GM12878 (cell line): ENCODE results near the gene ACOT7. TPM values are rescaled to one million over a fixed set of nuclear protein-coding genes. Genes with fewer than 3 reads are reported as not detected.

Source experiments
- ATAC-seq: fragments of 200-7000 bp; cut with Tn5 transposase; 3 replicates; pipeline ENCODE4 v1.9.1; 2020; ENCODE audit warnings: mild to moderate bottlenecking, moderate library complexity
- BruUV-seq: library from RNA; stranded (reverse); fragments of 400-500 nt; replicated peaks from 2 replicates; lab custom pipeline; 2021; lab: Mats Ljungman, UMichigan
- CTCF ChIA-PET: fragments of 300-600 bp; sonication (Branson Sonifier 250); formaldehyde crosslinking; extraction: SDS; loops from one replicate; lab custom pipeline; 2021; ENCODE audit warnings: inconsistent platforms; lab: Yijun Ruan, JAX
- POLR2A ChIA-PET: fragments of 350-600 bp; formaldehyde crosslinking; extraction: SDS; loops from one replicate; lab custom pipeline; 2021; ENCODE audit warnings: inconsistent platforms; lab: Charles Lee
- RAD21 ChIA-PET: fragments of 300-600 bp; sonication (Branson Sonifier 250); formaldehyde crosslinking; loops from one replicate; lab custom pipeline; 2023; ENCODE audit warnings: antibody characterized with exemption; ENCODE audit not compliant: unreplicated experiment; lab: Charles Lee
- SMC1A ChIA-PET: fragments of 300-600 bp; sonication (Branson Sonifier 250); formaldehyde crosslinking; loops from one replicate; lab custom pipeline; 2023; ENCODE audit not compliant: unreplicated experiment, uncharacterized antibody; lab: Charles Lee
- DNase-seq: peaks from one replicate; pipeline ENCODE4 v3.0.0-alpha.2; 2011; ENCODE audit warnings: low read depth, low spot score
- FAIRE-seq: peaks from 3 replicates; lab custom pipeline; 2011; peaks lifted over from hg19 to GRCh38; lab: Jason Lieb, UNC
- H2AFZ ChIP-seq: 2 replicates; pipeline ENCODE4 v1.6.0; 2011; ENCODE audit warnings: low read depth, low read length, control low read depth; ENCODE audit not compliant: control insufficient read depth
- H3K27ac ChIP-seq: 2 replicates; pipeline ENCODE4 v1.5.1; 2011; ENCODE audit warnings: control low read depth; ENCODE audit not compliant: control insufficient read depth, insufficient read depth
- H3K27me3 ChIP-seq, 2 experiments: replicated peaks in 1 of 2; 2 replicates each; pipeline versions ENCODE4 v1.6.0 to v1.6.1; 2011; ENCODE audit warnings: low read length in 1 of 2; ENCODE audit not compliant: control insufficient read depth in 2 of 2, insufficient read depth in 2 of 2
- H3K36me3 ChIP-seq, 2 experiments: 2 replicates each; pipeline ENCODE4 v1.5.1; 2011; ENCODE audit warnings: low read length in 1 of 2; ENCODE audit not compliant: control insufficient read depth in 2 of 2, insufficient read depth in 2 of 2
- H3K4me1 ChIP-seq: 2 replicates; pipeline ENCODE4 v1.6.1; 2011; ENCODE audit warnings: mild to moderate bottlenecking, low read length, moderate library complexity, mixed read lengths; ENCODE audit not compliant: control insufficient read depth, insufficient read depth
- H3K4me2 ChIP-seq: 2 replicates; pipeline ENCODE4 v1.6.0; 2011; ENCODE audit warnings: control low read depth; ENCODE audit not compliant: control insufficient read depth, insufficient read depth
- H3K4me3 ChIP-seq: fragments of 200-600 bp; sonication (generic); 2 replicates; pipeline ENCODE4 v1.5.1; 2016
- H3K79me2 ChIP-seq: 2 replicates; pipeline ENCODE4 v1.6.0; 2011; ENCODE audit warnings: low read length; ENCODE audit not compliant: control insufficient read depth, insufficient read depth
- H3K9ac ChIP-seq: 2 replicates; pipeline ENCODE4 v1.8.0; 2011; ENCODE audit warnings: low read length, control low read depth, mixed read lengths; ENCODE audit not compliant: control insufficient read depth, insufficient read depth
- H3K9me3 ChIP-seq: replicated peaks from 3 replicates; pipeline ENCODE4 v1.5.1; 2011; ENCODE audit warnings: mild to moderate bottlenecking, low read length; ENCODE audit not compliant: control insufficient read depth, insufficient read depth
- H4K20me1 ChIP-seq: 2 replicates; pipeline ENCODE4 v1.6.0; 2011; ENCODE audit not compliant: control insufficient read depth, insufficient read depth
- BHLHE40 ChIP-seq, 2 experiments: fragments of 450-650 bp in 1 of 2; IDR thresholded peaks; 2 replicates each; pipeline ENCODE4 v1.6.1; 2011 to 2017; ENCODE audit warnings: low read depth in 2 of 2, borderline replicate concordance in 1 of 2, improper control_type of control experiment in 1 of 2, low read length in 1 of 2, mild to moderate bottlenecking in 1 of 2
- ELK1 ChIP-seq: IDR thresholded peaks from 2 replicates; pipeline ENCODE4 v1.6.1; 2012; ENCODE audit warnings: low read depth, low read length, improper control_type of control experiment
- ETV6 ChIP-seq, 2 experiments: fragments of 450-650 bp in 1 of 2; IDR thresholded peaks in 1 of 2; conservative IDR thresholded peaks in 1 of 2; 2 replicates each; pipeline ENCODE4 v1.6.1; 2014; ENCODE audit warnings: antibody characterized with exemption in 1 of 2, borderline replicate concordance in 1 of 2, low read depth in 1 of 2, mild to moderate bottlenecking in 1 of 2, moderate library complexity in 1 of 2
- HDAC2 ChIP-seq: fragments of 200-600 bp; sonication (generic); IDR thresholded peaks from 2 replicates; pipeline ENCODE4 v1.6.1; 2017
- POLR2AphosphoS2 ChIP-seq: IDR thresholded peaks from 2 replicates; pipeline ENCODE4 v1.6.1; 2011; ENCODE audit warnings: low read depth, mild to moderate bottlenecking, low read length, improper control_type of control experiment, moderate library complexity
- POU2F2 ChIP-seq: IDR thresholded peaks from 3 replicates; pipeline ENCODE4 v1.6.1; 2011; ENCODE audit warnings: low read depth, mild to moderate bottlenecking, low read length, borderline replicate concordance
- RAD51 ChIP-seq: fragments of 450-650 bp; IDR thresholded peaks from 2 replicates; pipeline ENCODE4 v1.6.1; 2016; ENCODE audit warnings: moderate library complexity, mild to moderate bottlenecking, inconsistent platforms
- RBBP5 ChIP-seq: fragments of 200-600 bp; sonication (generic); conservative IDR thresholded peaks from 2 replicates; pipeline ENCODE4 v1.6.1; 2016
- RFX5 ChIP-seq: IDR thresholded peaks from 2 replicates; pipeline ENCODE4 v1.6.1; 2011; ENCODE audit warnings: low read depth, low read length, improper control_type of control experiment
- SP1 ChIP-seq: IDR thresholded peaks from one replicate; pipeline ENCODE4 v1.6.1; 2011; ENCODE audit warnings: low read depth, low read length
- ZNF207 ChIP-seq: fragments of 450-650 bp; IDR thresholded peaks from 2 replicates; pipeline ENCODE4 v1.6.1; 2014; ENCODE audit warnings: antibody characterized with exemption, mild to moderate bottlenecking, borderline replicate concordance
- ZSCAN29 ChIP-seq: fragments of 450-650 bp; IDR thresholded peaks from 2 replicates; pipeline ENCODE4 v1.6.1; 2017; ENCODE audit warnings: mild to moderate bottlenecking, moderate library complexity
- WGBS: methylation state at CpG from one replicate; pipeline ENCODE4 v1.1.6; 2016; ENCODE audit warnings: low lambda C conversion rate; ENCODE audit not compliant: insufficient replicate concordance, insufficient coverage; ENCODE audit errors: missing lambda C conversion rate; 5-methylcytosine and 5-hydroxymethylcytosine counted together
- in situ Hi-C: fragments of 300-500 bp; cut with MboI; formaldehyde crosslinking; loops from 9 replicates; pipeline ENCODE4 v1.14.3; 2018; ENCODE audit warnings: mixed read lengths
- intact Hi-C: fragments of 100-400 bp; cut with micrococcal nuclease; formaldehyde crosslinking; loops from one replicate; pipeline ENCODE4 v1.14.2; 2022; ENCODE audit not compliant: unreplicated experiment
- polyA plus RNA-seq, 11 experiments: library from polyadenylated mRNA; depleted of rRNA in 4 of 11; unstranded in 6 of 11; stranded (reverse) in 5 of 11; fragments of >200 nt; fragmentation: Nextera tagmentation in 4 of 11; fragmentation: Illumina TruSeq in 1 of 11; extraction: Ambion mirVana in 4 of 11; extraction: Trizol in 1 of 11; gene quantifications; 1 replicate in 1 of 11; 2 replicates in 10 of 11; pipeline versions ENCODE4 v1.2.1 to v1.2.3, GENCODE V29; 2011 to 2016; ENCODE audit warnings: inconsistent platforms in 2 of 11, missing spikeins in 2 of 11, low read depth in 1 of 11
- total RNA-seq, 4 experiments: library from RNA; depleted of rRNA in 3 of 4; stranded (reverse); fragments of >200 nt in 3 of 4; fragmentation: Illumina TruSeq in 1 of 4; extraction: Trizol in 1 of 4; gene quantifications; 2 replicates each; pipeline versions ENCODE4 v1.2.1 to v1.2.3, GENCODE V29; 2013 to 2021
- TF ChIP-seq, protein P1 (sequence below): fragments of 450-650 bp; IDR thresholded peaks from 2 replicates; pipeline ENCODE4 v1.6.1; 2016; ENCODE audit warnings: mild to moderate bottlenecking

Gene ACOT7
- total and polyA plus RNA-seq, 10 of the 15 experiments (the other 5 are each of a cell fraction or from before 2014, with no cell fraction given) = 8.9 to 206 (median 61.2) TPM

DNA sequence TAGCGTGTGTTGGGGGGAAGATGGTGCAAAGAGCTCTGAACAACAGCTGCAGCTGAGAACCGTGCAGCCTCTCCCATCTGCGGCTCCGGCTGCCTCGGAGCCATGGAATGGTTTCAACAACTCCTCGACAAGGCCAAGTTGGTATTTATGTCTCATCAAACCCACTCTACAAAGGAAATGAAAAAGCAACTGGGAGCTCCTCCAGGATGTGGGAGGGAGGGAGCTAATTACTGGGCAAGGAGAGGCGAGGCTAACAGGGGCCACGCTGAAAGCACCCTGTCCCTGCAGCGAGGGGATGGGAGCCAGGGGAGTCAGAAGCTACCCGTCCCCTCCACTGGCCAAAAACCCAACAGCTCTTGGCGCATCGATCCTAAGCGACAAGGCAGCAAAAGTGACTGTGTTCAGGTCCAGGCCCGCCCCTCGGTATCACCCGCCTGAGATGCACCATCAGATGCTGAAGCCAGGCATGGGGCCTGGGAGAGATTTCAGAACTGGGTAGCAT is 63.1 kb downstream of the ACOT7 start:
- Histone ChIP-seq H3K27me3 (no peaks in the 10 kb centered on the region), H2AFZ (no peak overlapping the region), H3K9ac (no peak overlapping the region), H3K4me2 (no peak overlapping the region), H3K4me3 (no peak overlapping the region), H3K9me3 (no peaks in the 10 kb centered on the region), H3K27ac (no peak overlapping the region), H3K79me2 (no peaks in the 10 kb centered on the region), H3K4me1 (no peaks in the 10 kb centered on the region), H4K20me1 (no peaks in the 10 kb centered on the region), H3K36me3 (peaks cover 0 to 19% of the 10 kb centered on the region in 2 experiments; a peak in 3 of 4 replicates)
- intact Hi-C loops (no loop called here), in situ Hi-C loops (loop anchor here (25.0 kb wide), 1 partner anchor 818 kb away; no protein-coding TSS in a partner anchor)
- POLR2A ChIA-PET = no interaction called here
- RAD21 ChIA-PET = no interaction called here
- no TSS peak for BruUV-seq
- 93% methylated on average over 16 of the region's 16 CpGs for WGBS
- CTCF ChIA-PET = no interaction called here
- SMC1A ChIA-PET = interaction anchor here (1.1 kb wide), 1 partner anchor 11 kb away, joined by 3 read pairs; no protein-coding TSS in a partner anchor
- FAIRE-seq = no peak
- TF ChIP-seq BHLHE40 (IDR thresholded peaks at IDR 0.05; ENCODE audit: borderline replicate concordance in 1 of 2, low read depth in 2 of 2, low read length in 1 of 2) (no peak), ETV6 (conservative IDR thresholded peaks at IDR 0.05 in 1 of 2, IDR thresholded peaks at IDR 0.05 in 1 of 2; ENCODE audit: borderline replicate concordance in 1 of 2, low read depth in 1 of 2) (no peak), RBBP5 (no peak), SP1 (no peak), RFX5 (no peak), RAD51 (no peak), ELK1 (no peak), HDAC2 (no peak), POU2F2 (no peak), ZNF207 (no peak), ZSCAN29 (no peak), POLR2AphosphoS2 (no peak)
- TF ChIP-seq, protein P1, sequence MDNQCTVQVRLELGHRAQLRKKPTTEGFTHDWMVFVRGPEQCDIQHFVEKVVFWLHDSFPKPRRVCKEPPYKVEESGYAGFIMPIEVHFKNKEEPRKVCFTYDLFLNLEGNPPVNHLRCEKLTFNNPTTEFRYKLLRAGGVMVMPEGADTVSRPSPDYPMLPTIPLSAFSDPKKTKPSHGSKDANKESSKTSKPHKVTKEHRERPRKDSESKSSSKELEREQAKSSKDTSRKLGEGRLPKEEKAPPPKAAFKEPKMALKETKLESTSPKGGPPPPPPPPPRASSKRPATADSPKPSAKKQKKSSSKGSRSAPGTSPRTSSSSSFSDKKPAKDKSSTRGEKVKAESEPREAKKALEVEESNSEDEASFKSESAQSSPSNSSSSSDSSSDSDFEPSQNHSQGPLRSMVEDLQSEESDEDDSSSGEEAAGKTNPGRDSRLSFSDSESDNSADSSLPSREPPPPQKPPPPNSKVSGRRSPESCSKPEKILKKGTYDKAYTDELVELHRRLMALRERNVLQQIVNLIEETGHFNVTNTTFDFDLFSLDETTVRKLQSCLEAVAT = no peak
- TF ChIP-seq, all 136 proteins: peak for 0
- ATAC-seq = no peak
- DNase-seq = no peak
